ENCODE data around the gene TUT4.

TUT4 gene

GRCh38 chr1:52571783-52572182, 18.9 kb upstream of the TUT4 start:
- no peak for DNase-seq (ENCODE audit: low read depth in 2 of 2)

DNA sequence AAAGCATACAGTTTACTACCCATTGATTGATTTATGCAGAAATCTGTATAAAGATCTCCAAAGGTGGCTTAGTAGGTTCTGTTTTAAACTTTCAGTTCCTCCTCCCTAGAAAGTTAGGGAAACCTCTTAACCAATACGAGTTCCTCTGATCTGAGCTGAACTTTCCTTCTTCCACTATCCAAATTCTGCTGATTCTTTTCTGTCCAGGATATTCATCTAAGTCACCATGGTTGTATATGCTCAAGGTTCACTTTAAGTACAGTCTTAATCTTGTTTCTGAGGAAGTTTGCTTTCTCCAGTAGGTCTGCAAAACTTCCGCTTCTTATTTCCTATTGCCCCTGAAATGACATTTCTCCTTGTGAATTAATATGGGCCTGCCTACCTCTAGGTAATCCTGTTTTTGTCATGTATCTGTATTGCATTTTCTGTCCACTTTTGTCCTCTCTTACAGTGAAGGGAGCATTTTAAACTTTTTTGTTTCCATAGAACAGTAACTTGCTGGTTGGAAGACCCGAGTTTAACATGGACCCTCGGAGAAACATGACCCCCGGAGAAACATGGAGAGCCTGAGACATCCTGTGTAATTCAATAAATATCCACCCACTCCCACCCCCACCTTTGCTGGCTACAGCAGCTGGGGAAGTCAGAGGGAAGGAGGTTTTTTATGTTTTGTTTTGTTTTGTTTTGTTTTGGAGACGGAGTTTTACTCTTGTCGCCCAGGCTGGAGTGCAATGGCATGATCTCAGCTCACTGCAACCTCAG, 16.7 kb upstream of the TUT4 start:
- DNase-seq (ENCODE audit: low read depth in 2 of 2) = no peak

GRCh38 chr1:52567943-52568342, 15.1 kb upstream of the TUT4 start:
- DNase-seq (ENCODE audit: low read depth in 2 of 2) = no peak

DNA sequence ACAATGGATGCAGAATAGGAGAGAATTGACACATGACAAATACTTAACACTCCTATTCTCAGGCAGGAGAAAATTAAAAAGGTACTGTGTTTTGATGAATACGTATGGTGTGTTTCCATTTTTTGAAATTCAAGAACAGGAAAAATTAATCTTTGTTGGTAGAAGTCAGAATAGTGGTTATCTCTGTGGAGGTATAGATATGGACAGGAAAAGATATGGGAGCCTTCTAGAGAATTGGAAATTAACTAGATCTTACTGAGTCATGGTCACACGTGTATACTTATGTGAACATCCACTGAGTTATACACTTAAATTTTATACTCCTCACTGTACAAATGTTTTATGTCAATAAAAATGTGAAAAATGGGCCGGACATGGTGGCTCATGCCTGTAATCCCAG, 9.9 kb upstream of the TUT4 start:
- no peak for DNase-seq (ENCODE audit: low read depth in 2 of 2)

DNA sequence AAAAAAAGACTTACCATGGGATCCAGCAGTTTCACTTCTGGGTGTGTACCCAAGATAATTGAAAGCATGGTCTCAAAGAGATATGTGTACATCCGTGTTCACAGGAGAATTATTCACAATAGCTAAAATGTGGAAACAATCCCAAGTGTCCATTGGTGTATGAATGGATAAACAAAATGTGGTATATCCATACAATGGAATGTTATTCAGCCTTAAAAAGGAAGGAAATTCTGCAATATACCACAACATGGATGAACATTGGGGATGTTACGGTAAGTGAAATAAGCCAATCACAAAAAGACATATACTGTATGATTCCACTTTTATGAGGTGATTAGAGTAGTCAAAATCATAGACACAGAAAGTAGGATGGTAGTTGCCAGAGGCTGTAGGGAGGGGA, 7.0 kb upstream of the TUT4 start:
- DNase-seq (ENCODE audit: low read depth in 2 of 2) = no peak

- DNase-seq (ENCODE audit: low read depth in 2 of 2) = no peak
These were observed 6.0 kb upstream of the TUT4 start for GRCh38 chr1:52558941-52559340.

DNA sequence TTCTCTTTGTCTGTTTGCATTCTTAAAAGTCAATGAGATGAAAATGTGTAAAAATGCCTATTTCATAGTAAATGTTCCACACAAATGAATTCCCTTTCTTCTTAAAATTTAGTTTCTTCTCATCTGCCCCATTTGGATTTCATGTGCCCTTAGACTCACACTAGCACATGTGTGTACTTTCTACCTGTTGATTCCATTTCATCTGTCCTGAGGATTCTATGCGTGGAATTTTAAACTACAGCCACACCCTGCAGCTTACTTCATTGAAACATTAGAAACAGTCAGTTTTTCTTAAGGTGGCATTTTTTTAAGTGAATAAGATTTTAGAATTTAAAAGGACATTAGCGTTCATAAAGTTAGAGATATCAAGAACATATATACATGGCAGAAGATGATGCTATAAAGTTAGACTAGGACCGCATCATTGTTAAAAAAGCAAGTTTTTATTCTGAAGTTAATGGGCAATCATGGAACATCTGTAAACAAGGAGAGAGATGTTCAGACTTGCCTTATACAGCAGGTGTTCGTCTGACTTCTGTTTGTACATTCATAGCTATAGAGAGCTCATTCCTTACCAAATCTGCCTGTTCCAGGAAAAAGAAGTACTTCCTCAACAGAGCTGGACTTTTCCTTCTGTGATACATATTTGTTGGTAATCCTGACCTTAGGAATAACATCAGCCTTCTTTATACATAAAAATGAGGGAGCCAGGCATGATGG, 3.9 kb upstream of the TUT4 start:
- no peak for DNase-seq (ENCODE audit: low read depth in 2 of 2)

- no peak for DNase-seq (ENCODE audit: low read depth in 2 of 2)
These were observed 1.9 kb upstream of the TUT4 start for GRCh38 chr1:52554756-52555155.

DNA sequence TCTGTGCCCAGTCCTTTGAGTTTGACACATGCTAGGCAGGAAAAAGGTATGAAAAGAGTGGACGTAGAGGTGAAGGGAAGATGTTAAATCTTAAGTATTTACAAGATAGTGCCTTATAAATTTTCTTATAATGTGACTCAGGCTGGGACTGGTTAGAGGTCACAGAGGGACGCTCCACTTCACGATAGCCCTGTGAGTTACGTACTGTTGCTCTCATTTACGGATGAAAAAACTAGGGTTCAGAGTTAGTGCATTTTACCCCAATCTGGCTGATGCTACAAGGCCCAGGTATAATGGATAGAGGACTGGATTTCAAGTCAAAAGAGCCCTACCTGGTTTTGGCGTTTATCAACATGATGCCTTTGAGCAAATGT, 1.4 kb upstream of the TUT4 start:
- no peak for DNase-seq (ENCODE audit: low read depth in 2 of 2)

- peak; percentile 69 to 88 for DNase-seq (ENCODE audit: low read depth in 2 of 2)
These were observed 722 bp upstream of the TUT4 start for GRCh38 chr1:52553362-52554266.

DNA sequence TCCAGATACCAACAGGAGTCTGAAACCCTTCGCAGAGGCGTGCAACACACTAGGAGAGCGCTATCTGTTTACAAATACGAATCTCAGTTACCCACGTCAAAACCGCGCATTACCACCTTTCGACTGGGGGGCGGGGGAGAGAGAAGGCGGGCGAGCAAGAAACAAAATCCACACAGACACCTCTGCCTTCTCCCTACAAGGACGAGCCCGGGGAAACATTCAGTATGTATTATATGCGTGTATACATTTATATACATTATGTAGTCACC, 722 bp downstream of the TUT4 start:
- DNase-seq (ENCODE audit: low read depth in 2 of 2) = peak in 1 of 2 experiments; percentile 54

GRCh38 chr1:52551507-52552235, 1.2 kb downstream of the TUT4 start:
- peak in 1 of 2 experiments; percentile 26 for DNase-seq (ENCODE audit: low read depth in 2 of 2)

DNA sequence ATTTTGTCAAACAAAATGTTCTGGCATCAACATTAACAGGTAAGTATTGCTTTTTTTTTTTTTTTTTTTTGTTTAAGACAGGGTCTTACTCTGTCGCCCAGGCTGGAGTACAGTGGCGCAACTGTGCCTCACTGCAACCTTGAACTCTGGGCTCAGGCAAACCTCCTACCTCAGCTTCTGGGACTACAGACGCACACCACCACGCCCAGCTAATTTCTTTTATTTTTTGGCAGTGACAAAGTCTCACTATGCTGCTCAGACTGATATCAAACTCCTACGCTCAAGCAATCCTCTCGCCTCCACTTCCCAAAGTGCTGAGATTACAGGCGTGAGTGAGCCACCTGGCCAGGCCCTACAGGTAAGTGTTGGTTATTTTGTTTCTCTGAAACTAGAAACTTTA, 2.4 kb downstream of the TUT4 start:
- DNase-seq (ENCODE audit: low read depth in 2 of 2) = no peak

GRCh38 chr1:52549267-52549666, 3.6 kb downstream of the TUT4 start:
- no peak for DNase-seq (ENCODE audit: low read depth in 2 of 2)

- no peak for DNase-seq (ENCODE audit: low read depth in 2 of 2)
These were observed 6.0 kb downstream of the TUT4 start for GRCh38 chr1:52546852-52547251.

GRCh38 chr1:52544665-52545525, 8.0 kb downstream of the TUT4 start:
- no peak for DNase-seq (ENCODE audit: low read depth in 2 of 2)

DNA sequence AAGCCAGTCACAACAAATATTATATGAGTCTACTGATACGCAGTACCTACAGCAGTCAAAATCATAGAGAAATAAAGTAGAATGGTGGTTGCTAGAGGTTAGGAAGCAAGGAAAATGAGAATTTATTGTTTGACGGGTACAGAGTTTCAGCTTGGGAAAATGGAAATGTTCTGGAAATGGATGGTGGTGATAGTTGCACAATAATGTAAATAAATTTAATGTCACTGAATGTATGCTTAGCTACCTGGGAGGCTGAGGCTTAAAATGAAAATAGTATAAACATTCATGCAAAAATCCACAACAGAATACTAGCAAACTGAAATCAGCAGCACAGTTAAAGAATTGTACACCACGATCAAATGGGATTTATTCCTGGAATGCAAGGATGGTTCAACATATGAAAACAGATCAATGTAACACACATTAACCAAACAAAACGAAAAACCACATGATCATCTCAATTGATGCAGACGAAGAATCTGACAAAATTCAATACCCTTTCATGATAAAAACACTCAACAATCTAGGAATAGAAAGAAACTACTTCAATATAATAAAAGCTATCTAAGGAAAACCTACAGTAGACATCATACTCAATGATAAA, 10.7 kb downstream of the TUT4 start:
- no peak for DNase-seq (ENCODE audit: low read depth in 2 of 2)

- no peak for DNase-seq (ENCODE audit: low read depth in 2 of 2)
These were observed 17.7 kb downstream of the TUT4 start for GRCh38 chr1:52534928-52535764.

DNA sequence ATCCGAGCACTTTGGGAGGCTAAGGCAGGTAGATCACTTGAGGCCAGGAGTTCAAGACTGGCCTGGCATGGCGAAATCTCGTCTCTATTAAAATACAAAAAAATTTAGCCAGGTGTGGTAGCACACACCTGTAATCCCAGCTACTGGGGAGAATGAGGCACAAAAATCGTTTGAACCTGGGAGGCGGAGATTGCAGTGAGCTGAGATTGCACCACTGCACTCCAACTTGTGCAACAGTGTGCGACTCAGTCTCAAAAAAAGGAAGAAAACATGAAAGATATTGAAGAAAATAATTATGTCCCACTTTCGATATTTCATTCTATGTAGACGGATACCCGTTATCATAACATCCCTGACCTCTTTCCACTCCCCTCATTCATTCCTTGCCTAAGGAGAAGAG, 19.2 kb downstream of the TUT4 start:
- no peak for DNase-seq (ENCODE audit: low read depth in 2 of 2)
